IMR-90 (cell line): ENCODE data around the gene FAM186B. TPM values are rescaled to one million over a fixed set of nuclear protein-coding genes. Genes with fewer than 3 reads are reported as not detected.
A peak's percentile ranks its signal among the peaks of the same experiment; 100 is the strongest.

ENCODE experiments used
- ATAC-seq: fragments of 200-7000 bp; cut with Tn5 transposase; 2 replicates; pipeline ENCODE4 v1.9.1; 2020; ENCODE audit warnings: low read depth, mild to moderate bottlenecking, moderate library complexity
- BruUV-seq: library from RNA; stranded (reverse); fragments of 400-500 nt; replicated peaks from 2 replicates; lab custom pipeline; 2021; lab: Mats Ljungman, UMichigan
- CTCF ChIA-PET: fragments of 300-600 bp; formaldehyde crosslinking; extraction: SDS; loops from one replicate; lab custom pipeline; 2021; ENCODE audit warnings: antibody characterized with exemption; lab: Yijun Ruan, JAX
- POLR2A ChIA-PET: fragments of 300-600 bp; sonication (Branson Sonifier 250); formaldehyde crosslinking; loops from one replicate; lab custom pipeline; 2022; ENCODE audit warnings: antibody characterized with exemption; ENCODE audit not compliant: unreplicated experiment; lab: Charles Lee
- DNase-seq: peaks from one replicate; pipeline ENCODE4 v3.0.0; 2013
- H2AFZ ChIP-seq: replicated peaks from 2 replicates; pipeline ENCODE3; 2013; ENCODE audit warnings: low read length, mild to moderate bottlenecking; ENCODE audit not compliant: poor library complexity
- H2AK5ac ChIP-seq: 2 replicates; pipeline ENCODE4 v1.6.1; 2013; ENCODE audit warnings: low read depth, low read length, inconsistent platforms
- H2AK9ac ChIP-seq: replicated peaks from 2 replicates; pipeline ENCODE3; 2013; ENCODE audit warnings: mild to moderate bottlenecking, low read depth, low read length, moderate library complexity; ENCODE audit not compliant: poor library complexity
- H2BK120ac ChIP-seq: 2 replicates; pipeline ENCODE4 v1.6.1; 2013; ENCODE audit warnings: low read depth, low read length, inconsistent platforms
- H2BK15ac ChIP-seq: 3 replicates; pipeline ENCODE4 v1.6.1; 2013; ENCODE audit warnings: low read depth, low read length, inconsistent platforms
- H2BK20ac ChIP-seq: 2 replicates; pipeline ENCODE4 v1.6.1; 2013; ENCODE audit warnings: low read depth, mild to moderate bottlenecking, inconsistent platforms, low read length, moderate library complexity
- H2BK5ac ChIP-seq: 2 replicates; pipeline ENCODE4 v1.6.1; 2013; ENCODE audit warnings: mild to moderate bottlenecking, low read depth, low read length, inconsistent platforms; ENCODE audit not compliant: poor library complexity, severe bottlenecking
- H3K14ac ChIP-seq: replicated peaks from 2 replicates; pipeline ENCODE4 v1.6.1; 2013; ENCODE audit warnings: low read depth, low read length, inconsistent platforms
- H3K18ac ChIP-seq: 2 replicates; pipeline ENCODE4 v1.6.1; 2013; ENCODE audit warnings: low read depth, low read length, control low read depth
- H3K23ac ChIP-seq: 2 replicates; pipeline ENCODE4 v1.6.1; 2013; ENCODE audit warnings: low read depth, low read length, inconsistent platforms
- H3K27ac ChIP-seq: 2 replicates; pipeline ENCODE4 v1.5.1; 2013; ENCODE audit warnings: mild to moderate bottlenecking, control low read depth, low read length; ENCODE audit not compliant: insufficient read depth
- H3K27me3 ChIP-seq: 2 replicates; pipeline ENCODE4 v1.6.1; 2013; ENCODE audit warnings: low read length; ENCODE audit not compliant: control insufficient read depth, insufficient read depth
- H3K36me3 ChIP-seq: 2 replicates; pipeline ENCODE4 v1.6.1; 2013; ENCODE audit warnings: low read length, mixed read lengths; ENCODE audit not compliant: control insufficient read depth, insufficient read depth
- H3K4ac ChIP-seq: 2 replicates; pipeline ENCODE4 v1.6.1; 2013; ENCODE audit warnings: low read depth, low read length, inconsistent platforms
- H3K4me1 ChIP-seq: 2 replicates; pipeline ENCODE4 v1.6.1; 2013; ENCODE audit warnings: low read length, mixed read lengths; ENCODE audit not compliant: control insufficient read depth, insufficient read depth
- H3K4me2 ChIP-seq: 2 replicates; pipeline ENCODE4 v1.6.1; 2013; ENCODE audit warnings: low read depth, mild to moderate bottlenecking, control low read depth, low read length, moderate library complexity
- H3K4me3 ChIP-seq: 2 replicates; pipeline ENCODE4 v1.5.1; 2013; ENCODE audit warnings: low read depth, mild to moderate bottlenecking, control low read depth, low read length, moderate library complexity; ENCODE audit not compliant: insufficient read depth
- H3K56ac ChIP-seq: 2 replicates; pipeline ENCODE4 v1.6.1; 2013; ENCODE audit warnings: low read length, inconsistent platforms; ENCODE audit not compliant: insufficient read depth; ENCODE audit errors: extremely low read depth
- H3K79me1 ChIP-seq, 2 experiments: 2 replicates each; pipeline ENCODE4 v1.6.1; 2013; ENCODE audit warnings: low read length in 2 of 2, inconsistent platforms in 1 of 2, low read depth in 1 of 2
- H3K9ac ChIP-seq: 2 replicates; pipeline ENCODE4 v1.6.1; 2013; ENCODE audit warnings: low read depth, low read length, control low read depth
- H3K9me1 ChIP-seq: 2 replicates; pipeline ENCODE4 v1.6.1; 2013; ENCODE audit warnings: low read length, inconsistent platforms; ENCODE audit not compliant: insufficient read depth
- H3K9me3 ChIP-seq: 2 replicates; pipeline ENCODE4 v1.6.1; 2013; ENCODE audit warnings: low read length; ENCODE audit not compliant: control insufficient read depth, insufficient read depth
- H4K20me1 ChIP-seq: 2 replicates; pipeline ENCODE4 v1.6.1; 2013; ENCODE audit warnings: low read length, inconsistent platforms; ENCODE audit not compliant: insufficient read depth
- H4K5ac ChIP-seq: 2 replicates; pipeline ENCODE4 v1.6.1; 2013; ENCODE audit warnings: mild to moderate bottlenecking, low read depth, low read length, control low read depth
- H4K8ac ChIP-seq, 2 experiments: 2 replicates each; pipeline ENCODE4 v1.6.1; 2013; ENCODE audit warnings: low read depth in 2 of 2, low read length in 2 of 2, control low read depth in 1 of 2, inconsistent platforms in 1 of 2
- H4K91ac ChIP-seq: 2 replicates; pipeline ENCODE4 v1.6.1; 2013; ENCODE audit warnings: low read depth, low read length, inconsistent platforms; ENCODE audit not compliant: insufficient read depth
- BHLHE40 ChIP-seq: fragments of 150-350 bp; IDR thresholded peaks from 2 replicates; pipeline ENCODE4 v1.6.1; 2016; ENCODE audit warnings: mild to moderate bottlenecking, low read depth, low read length
- CHD1 ChIP-seq: IDR thresholded peaks from 2 replicates; pipeline ENCODE4 v1.6.1; 2012; ENCODE audit warnings: low read depth, low read length, improper control_type of control experiment
- FOS ChIP-seq: fragments of 150-350 bp; IDR thresholded peaks from 2 replicates; pipeline ENCODE4 v1.6.1; 2016; ENCODE audit warnings: low read depth, low read length
- NFE2L2 ChIP-seq: fragments of 150-350 bp; IDR thresholded peaks from 2 replicates; pipeline ENCODE4 v1.6.1; 2016; ENCODE audit warnings: low read depth, mild to moderate bottlenecking, low read length
- POLR2A ChIP-seq: IDR thresholded peaks from 2 replicates; pipeline ENCODE4 v1.6.1; 2012; ENCODE audit warnings: mild to moderate bottlenecking, low read depth, low read length
- SMC3 ChIP-seq: fragments of 150-350 bp; IDR thresholded peaks from 2 replicates; pipeline ENCODE4 v1.6.1; 2016; ENCODE audit warnings: low read depth, mild to moderate bottlenecking, antibody characterized with exemption, low read length, moderate library complexity
- WGBS, 2 experiments: methylation state at CpG; one replicate each; pipeline versions ENCODE4 v1.1.5 to v1.1.7; 2013; ENCODE audit warnings: missing lambda C conversion rate in 2 of 2; ENCODE audit not compliant: insufficient read length in 1 of 2; ENCODE audit errors: extremely low coverage in 2 of 2; 5-methylcytosine and 5-hydroxymethylcytosine counted together
- dilution Hi-C: fragments of 300-500 bp; cut with HindIII; formaldehyde crosslinking; loops from one replicate; pipeline ENCODE4 v1.14.3; 2018; ENCODE audit warnings: low sequenced_read_pairs; ENCODE audit not compliant: unreplicated experiment
- in situ Hi-C: fragments of 300-500 bp; cut with MboI; formaldehyde crosslinking; loops from 3 replicates; pipeline ENCODE4 v1.14.3; 2019; ENCODE audit warnings: low sequenced_read_pairs, inconsistent platforms, mixed read lengths
- intact Hi-C: fragments of 100-400 bp; cut with micrococcal nuclease; formaldehyde crosslinking; loops from 2 replicates; pipeline ENCODE4 v1.10.0; 2022
- polyA plus RNA-seq, 3 experiments: library from polyadenylated mRNA; depleted of rRNA; stranded (reverse); fragments of >200 nt; gene quantifications; 2 replicates each; pipeline ENCODE4 v1.2.3, GENCODE V29; 2012; ENCODE audit warnings: low replicate concordance in 1 of 3
- total RNA-seq: library from RNA; depleted of rRNA; stranded (reverse); fragments of >200 nt; gene quantifications from 2 replicates; pipeline ENCODE4 v1.2.3, GENCODE V29; 2012
- TF ChIP-seq, protein P1 (sequence below): fragments of 150-350 bp; IDR thresholded peaks from 2 replicates; pipeline ENCODE4 v1.6.1; 2016; ENCODE audit warnings: low read depth, mild to moderate bottlenecking, low read length, moderate library complexity, borderline replicate concordance

FAM186B gene
- total and polyA plus RNA-seq, 2 of the 4 experiments (the other 2 are of a cell fraction), result 0.10 to 0.18 TPM

DNA sequence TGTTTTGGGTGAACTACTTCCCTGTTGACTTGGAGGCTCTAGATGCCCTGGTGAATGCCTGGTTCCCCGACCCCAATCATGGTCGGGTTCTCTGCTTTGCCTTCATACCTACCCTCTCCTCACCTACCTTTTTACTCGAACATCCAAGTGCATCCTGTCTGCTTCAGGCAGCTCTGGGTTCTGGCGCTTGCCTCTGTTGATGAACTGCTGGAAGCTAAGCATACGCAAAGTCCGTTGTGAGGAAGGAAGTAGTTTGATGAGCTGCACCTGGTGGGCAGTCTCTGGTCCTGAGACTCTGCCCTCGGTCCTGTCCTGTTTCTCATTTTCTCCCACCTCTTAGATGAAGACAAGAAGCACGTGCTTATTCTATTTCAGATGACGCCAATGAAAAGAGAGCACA lies 53.0 kb downstream of the FAM186B start:
- H2AK5ac ChIP-seq, result no peak overlapping the region
- intact Hi-C loops, result no loop called here
- POLR2A ChIA-PET, result no interaction called here

More for the DNA sequence above, 53.0 kb downstream of the FAM186B start:
- no peak overlapping the region for H3K27ac ChIP-seq
- in situ Hi-C loops (no loop called here), dilution Hi-C loops (no loop called here)
- no peak overlapping the region for H2BK15ac ChIP-seq
- no peaks in the 10 kb centered on the region for H3K79me1 ChIP-seq
- peak overlapping the region; percentile 44 for H2AFZ ChIP-seq
- no peak overlapping the region for H3K23ac ChIP-seq
- TF ChIP-seq SMC3 (no peak), BHLHE40 (no peak), POLR2A (no peak), CHD1 (no peak), FOS (no peak), NFE2L2 (no peak)
- TF ChIP-seq, protein P1, sequence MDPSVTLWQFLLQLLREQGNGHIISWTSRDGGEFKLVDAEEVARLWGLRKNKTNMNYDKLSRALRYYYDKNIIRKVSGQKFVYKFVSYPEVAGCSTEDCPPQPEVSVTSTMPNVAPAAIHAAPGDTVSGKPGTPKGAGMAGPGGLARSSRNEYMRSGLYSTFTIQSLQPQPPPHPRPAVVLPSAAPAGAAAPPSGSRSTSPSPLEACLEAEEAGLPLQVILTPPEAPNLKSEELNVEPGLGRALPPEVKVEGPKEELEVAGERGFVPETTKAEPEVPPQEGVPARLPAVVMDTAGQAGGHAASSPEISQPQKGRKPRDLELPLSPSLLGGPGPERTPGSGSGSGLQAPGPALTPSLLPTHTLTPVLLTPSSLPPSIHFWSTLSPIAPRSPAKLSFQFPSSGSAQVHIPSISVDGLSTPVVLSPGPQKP, result no peak
- H3K9ac ChIP-seq, result no peak overlapping the region
- H4K20me1 ChIP-seq, result no peaks in the 10 kb centered on the region
- no peaks in the 10 kb centered on the region for H3K9me3 ChIP-seq
- H3K4me2 ChIP-seq, result no peak overlapping the region
- peaks cover 50% of the 10 kb centered on the region for H3K27me3 ChIP-seq
- H3K9me1 ChIP-seq, result no peaks in the 10 kb centered on the region
- no peak overlapping the region for H4K91ac ChIP-seq
- no peak overlapping the region for H4K5ac ChIP-seq
- ATAC-seq (no peak), DNase-seq (no peak)
- CTCF ChIA-PET, result interaction anchor here (0.6 to 1.3 kb wide), 3 partner anchors 17 to 196 kb away, joined by 3 to 4 read pairs (median 3); no protein-coding TSS in a partner anchor
- BruUV-seq, result no TSS peak
- no peak overlapping the region for H4K8ac ChIP-seq
- no peak overlapping the region for H3K14ac ChIP-seq
- H2AK9ac ChIP-seq, result no peak overlapping the region
- peaks cover 3% of the 10 kb centered on the region; the same call in 1 of the 2 replicates for H3K4me1 ChIP-seq
- no peak overlapping the region for H3K56ac ChIP-seq
- no peak overlapping the region for H2BK120ac ChIP-seq
- peaks cover 4% of the 10 kb centered on the region; the same call in 1 of the 2 replicates for H3K36me3 ChIP-seq
- no peak overlapping the region for H2BK5ac ChIP-seq
- no peak overlapping the region for H3K4ac ChIP-seq
- no peak overlapping the region for H2BK20ac ChIP-seq
- no CpG with 5 or more reads among the region's 9 CpGs for WGBS, 2 experiments
- H3K18ac ChIP-seq, result no peak overlapping the region
- no peak overlapping the region for H3K4me3 ChIP-seq
